HT1080 (cell line): ENCODE data around the gene KCTD4. TPM values are rescaled to one million over a fixed set of nuclear protein-coding genes. Genes with fewer than 3 reads are reported as not detected.
"Not testable (repeated sequence)": the region's sequence is repeated elsewhere in the genome, so short reads cannot be mapped to it uniquely, and the experiment has no call there.

Experiments used
- DNase-seq: peaks from one replicate; pipeline ENCODE4 v3.0.0-alpha.2; 2015; ENCODE audit warnings: low read depth
- total RNA-seq: library from RNA; depleted of rRNA; stranded (reverse); fragments of >200 nt; shearing (Covaris generic); gene quantifications from 2 replicates; pipeline ENCODE4 v1.2.3, GENCODE V29; 2014

KCTD4 gene
- total RNA-seq, 1 experiment from 2014 or later: 0.40 TPM

DNA sequence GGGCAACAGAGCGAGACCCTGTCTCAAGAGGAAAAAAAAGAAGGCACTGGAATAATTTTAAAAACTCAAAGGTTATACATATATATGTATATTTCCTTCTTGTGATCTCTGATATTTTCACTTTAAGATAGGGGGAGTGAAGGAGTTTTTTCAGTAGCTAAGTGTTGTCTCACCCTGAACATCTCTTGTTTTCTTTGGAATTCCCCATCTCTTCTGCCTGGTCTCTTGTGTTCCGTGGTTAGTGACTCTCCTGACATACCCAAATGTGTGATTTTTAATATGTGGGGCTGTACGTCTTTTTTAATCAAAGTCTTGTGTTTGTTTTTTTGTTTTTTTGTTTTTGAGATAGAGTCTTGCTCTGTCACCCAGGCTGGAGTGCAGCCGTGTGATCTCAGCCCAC lies 15.3 kb upstream of the KCTD4 start:
- DNase-seq: no peak

DNA sequence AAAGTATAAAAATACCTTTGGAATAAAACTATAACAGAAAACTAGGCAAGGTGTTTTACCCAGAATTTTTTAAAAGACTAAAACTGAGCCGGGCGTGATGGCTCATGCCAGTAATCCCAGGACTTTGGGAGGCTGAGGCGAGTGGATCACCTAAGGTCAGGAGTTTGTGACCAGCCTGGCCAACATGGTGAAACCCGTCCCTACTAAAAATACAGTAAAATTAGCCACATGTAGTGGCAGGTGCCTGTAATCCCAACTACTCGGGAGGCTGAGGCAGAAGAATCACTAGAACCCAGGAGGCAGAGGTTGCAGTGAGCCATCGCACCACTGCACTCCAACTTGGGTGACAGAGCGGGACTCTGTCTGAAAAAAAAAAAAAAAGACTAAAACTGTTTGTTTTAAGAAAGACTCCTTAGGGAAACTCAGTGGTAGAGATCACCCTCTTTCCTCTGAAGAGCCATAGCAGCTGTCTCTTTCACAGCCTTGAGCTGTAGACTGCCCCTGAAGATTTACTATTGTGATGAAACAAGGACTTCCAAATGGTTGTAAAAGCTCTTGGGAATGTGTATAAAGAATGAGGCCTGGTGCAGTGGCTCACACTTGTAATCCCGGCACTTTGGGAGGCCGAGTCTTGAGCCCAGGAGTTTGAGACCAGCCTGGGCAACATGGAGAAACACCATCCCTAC lies 14.7 kb upstream of the KCTD4 start:
- DNase-seq: no peak

DNA sequence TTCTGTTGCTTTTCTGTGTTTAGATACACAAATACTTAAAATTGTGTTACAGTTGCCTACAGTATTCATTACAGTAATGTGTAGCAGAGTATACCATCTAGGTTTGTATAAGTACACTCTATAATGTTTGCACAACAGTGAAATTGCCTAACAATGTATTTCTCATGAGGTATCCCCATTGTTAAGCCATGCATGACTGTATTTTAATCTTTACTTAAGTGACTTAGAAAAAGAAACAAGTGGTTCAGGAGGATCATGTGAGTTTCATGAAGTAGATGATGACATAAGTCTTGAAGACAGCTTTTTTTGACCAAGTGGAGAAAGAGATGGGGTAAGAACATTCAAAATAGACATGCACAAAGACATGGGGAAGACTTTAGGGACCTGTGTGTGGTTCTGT lies 8.4 kb upstream of the KCTD4 start:
- no peak for DNase-seq

DNA sequence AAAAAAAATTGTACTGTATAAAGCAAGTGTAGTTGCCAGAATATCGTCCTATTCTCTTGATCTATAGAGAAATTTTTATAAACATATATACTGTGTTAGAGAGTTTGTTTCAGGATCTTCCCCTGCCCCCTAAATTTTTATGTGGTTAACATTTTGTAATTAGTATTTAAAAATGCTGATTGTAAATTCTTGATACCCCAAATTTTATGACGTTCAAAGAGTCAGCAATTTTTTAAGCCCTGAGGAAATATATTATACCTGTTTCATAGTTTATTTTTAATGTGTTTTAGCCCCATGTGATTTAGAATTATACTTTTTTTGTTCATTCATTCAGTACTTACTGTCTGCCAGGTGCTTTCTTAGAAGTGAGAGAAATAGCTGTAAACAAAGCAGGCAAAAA lies 7.3 kb upstream of the KCTD4 start:
- DNase-seq: no peak

DNA sequence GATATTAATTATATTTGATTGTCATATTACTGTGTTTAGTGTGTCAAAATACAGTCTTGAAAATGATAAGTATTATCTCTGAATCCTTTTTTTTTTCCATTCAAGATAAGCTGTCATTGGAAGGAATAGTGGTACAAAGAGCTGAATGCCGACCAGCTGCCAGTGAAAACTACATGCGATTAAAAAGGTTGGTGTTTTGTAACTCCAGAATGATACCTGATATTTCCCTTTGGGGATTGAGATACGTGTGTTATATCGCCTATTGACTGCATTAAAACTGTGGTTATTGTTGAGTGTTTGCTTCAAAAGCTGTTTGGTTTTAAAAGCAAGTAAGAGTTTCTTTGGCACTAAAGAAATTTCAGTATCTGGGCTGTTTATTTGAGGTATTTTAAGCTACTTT lies 6.5 kb upstream of the KCTD4 start:
- no peak for DNase-seq

DNA sequence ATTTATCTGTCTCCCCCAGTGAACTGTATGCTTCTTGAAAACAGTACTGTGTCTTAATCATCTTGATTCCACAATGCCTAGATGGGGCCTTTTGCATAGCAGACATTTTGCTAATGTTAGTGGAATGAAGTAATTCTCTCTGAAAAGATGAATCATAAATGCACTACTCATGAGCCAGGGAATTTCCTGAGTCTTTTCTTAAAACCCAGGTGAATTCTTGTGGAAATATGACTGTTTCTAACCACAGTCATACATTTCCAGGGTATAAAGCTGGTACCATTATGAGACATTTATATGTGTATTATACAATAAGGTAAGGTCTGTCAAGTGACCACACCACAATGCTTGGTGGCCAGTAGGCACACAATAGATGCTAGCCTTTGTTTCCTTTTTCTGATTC lies 5.5 kb upstream of the KCTD4 start:
- peak; percentile 96 for DNase-seq

DNA sequence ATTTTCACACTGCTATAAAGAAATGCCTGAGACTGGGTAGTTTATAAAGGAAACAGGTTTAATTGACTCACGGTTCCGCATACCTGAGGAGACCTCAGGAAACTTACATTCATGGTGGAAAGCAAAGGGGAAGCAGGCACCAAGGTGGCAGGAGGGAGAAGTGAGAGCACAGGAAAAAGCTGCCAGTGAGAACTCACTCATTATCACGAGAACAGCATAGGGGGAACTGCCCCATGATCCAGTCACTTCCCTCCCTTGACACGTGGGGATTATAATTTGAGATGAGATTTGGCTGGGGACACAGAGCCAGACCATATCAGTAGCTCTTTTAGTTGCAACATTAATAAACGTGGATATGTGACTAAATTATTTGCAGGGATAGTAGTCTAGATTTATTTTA lies 4.3 kb upstream of the KCTD4 start:
- DNase-seq: peak; percentile 40

DNA sequence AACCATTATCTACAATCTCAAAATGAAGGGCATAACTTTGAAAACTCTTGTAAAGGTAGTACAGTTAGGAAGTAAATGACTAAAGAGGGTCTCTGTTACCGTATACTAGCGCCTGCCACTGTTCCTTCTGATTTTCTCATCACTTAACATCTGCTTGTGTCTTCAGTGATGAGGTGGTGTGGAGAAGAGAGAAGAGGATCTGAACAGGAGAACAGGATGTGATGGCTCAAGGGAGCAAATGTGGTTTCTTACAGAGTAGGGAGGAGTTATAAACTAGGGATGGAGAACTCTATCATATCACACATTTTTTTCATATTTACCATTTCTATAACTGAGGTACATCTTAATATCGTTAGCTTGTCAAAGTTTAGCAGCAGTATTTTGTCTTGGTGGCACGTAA lies 1.1 kb downstream of the KCTD4 start:
- DNase-seq: no peak

DNA sequence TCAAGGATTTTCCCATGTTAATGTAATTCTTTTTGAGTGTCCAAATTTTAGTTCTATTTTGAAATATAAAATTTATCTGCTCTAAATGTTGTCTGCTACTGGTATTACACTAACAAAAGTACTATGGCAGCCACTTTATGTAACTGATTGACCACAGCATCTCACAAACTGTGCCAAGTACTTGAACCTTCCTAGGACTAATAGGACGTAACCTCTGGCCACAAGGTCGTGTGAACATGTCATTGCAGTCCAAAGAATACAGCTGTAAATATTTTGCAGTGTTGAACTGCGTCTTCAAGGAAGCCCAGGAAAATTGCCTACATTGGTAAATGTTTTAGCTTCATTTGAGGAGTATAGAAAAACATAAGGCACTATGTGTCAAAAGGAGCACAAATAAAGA lies 1.9 kb downstream of the KCTD4 start:
- no peak for DNase-seq

DNA sequence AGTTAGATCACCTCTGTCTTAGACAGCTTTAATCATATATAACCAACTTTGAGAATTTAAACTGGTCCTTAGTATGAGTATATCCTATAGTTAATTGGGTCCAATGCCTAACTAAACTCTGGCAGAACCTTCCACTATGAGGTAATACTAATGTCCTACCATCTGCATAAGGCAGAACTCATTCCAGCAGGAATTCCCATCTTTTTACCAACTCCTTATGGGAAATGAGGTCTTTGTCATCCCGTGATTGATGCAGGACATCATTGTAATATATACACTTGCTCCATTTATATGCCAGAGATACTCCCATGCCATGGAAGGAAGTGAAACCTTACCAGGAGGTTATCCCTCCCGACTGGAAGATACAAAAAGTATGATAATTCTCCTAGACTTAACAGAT lies 2.8 kb downstream of the KCTD4 start:
- DNase-seq: no peak

DNA sequence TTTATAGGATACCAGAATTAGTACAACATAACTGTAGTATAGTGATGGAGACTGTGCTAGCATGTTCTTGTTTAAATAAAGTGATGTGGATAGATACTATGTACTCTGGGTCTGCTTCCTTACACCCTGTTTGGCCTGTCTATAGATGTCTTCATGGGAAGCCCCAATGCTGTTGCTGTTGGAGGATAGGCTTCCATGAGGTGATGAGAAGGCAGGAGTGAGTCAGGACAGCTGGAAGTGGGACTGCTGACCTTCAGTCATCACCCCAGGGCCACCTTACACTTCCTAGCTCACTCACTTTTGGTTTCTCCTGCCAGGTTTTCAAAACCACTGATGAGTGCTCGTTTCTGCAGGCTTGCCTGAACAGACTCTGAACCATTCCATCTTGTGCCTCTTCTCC lies 4.2 kb downstream of the KCTD4 start:
- DNase-seq: peak; percentile 95

DNA sequence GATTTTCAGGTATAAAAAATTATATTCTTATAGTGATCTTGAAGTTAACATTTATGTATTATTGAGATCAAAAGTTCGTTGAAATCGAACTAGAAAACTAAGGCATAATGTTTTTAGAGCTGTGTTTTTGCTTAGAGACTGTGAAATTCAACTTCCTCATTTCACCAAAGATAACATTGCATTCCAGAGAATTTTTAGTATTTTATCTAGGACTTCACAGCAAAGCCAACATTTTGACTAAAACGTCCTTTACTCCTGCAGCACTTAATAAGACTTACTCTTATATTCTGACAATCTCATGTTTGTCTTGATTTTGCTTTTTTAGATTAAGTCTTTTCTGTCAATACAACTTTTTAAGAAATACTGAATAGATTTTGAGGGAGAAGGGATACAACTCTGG lies 4.7 kb downstream of the KCTD4 start:
- no peak for DNase-seq

DNA sequence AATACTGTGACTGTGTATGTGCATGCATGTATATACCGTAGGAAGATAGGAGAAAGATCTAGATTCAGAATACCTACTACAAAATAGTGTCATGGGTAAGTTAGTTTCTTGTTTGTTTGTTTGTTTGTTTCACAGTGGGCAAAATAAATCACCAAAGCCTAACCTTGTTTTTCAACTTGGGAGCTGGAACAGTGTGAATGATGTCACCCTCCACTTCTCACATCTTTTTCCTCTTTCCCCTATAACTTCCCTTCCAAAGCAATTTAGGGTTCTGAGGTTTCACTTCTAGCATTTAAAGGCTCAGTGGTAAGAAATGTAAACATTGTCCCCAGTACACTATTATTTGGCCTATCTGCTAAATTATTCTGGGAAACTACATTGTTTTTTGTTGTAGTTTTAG lies 5.4 kb downstream of the KCTD4 start:
- DNase-seq: no peak

DNA sequence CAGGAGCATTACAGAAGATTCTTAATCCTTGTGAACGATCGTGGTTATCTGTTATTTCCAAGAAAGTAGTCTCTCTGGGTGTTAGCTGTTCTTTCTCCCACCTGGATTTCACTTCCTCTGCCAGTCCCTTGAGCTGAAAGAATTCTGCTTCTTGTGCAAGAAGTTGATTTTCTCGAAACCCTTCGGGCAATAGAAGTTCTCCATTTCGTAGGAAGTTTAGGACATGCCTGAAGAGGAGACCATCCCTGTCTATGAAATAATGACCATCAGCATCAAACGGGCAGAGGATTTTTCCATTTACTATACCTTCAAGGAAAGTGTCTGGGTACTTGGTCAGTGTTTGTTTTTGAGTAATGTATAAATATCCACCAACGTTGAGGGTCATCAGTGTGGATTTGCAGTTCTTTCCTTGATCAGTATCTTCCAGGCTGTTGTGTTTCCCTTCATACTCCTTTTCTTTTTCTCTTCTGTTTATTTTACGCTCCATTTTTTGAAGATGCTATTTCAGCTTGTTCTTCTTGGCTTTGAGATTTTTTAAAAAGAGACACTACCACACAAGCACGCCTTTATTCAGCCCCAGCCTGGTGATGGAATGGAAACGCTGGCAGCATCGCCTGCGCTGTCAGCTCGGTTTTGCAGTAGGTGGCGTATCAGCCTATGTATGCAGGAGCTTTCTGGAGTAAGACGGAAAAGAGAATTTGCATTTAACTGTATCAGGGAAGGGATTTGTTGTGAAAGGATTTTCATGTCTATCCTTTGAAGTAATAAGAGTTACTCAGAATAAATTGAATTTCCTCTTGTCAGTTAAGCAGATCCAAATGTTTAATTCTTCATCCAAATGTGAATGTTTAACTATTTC lies 6.5 kb downstream of the KCTD4 start:
- no peak for DNase-seq

DNA sequence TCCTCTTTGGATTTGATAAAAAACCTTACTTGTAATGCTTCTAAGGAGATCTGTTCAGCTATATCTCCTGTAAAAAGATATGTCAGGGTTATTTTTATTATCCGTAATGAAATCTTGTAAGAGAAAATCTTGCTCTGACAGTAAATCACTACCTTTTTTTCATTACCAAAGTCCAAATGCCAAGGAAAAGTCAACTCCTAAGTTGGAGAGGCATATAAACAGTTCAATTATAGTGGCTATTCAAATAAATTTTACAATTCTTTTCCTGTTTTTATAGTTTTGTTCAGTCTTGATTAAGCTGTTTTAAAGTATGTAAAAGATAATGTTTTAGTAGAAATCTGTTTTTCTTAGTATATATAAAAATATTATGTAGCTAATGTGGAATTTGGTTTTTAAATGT lies 9.0 kb downstream of the KCTD4 start:
- DNase-seq: no peak

DNA sequence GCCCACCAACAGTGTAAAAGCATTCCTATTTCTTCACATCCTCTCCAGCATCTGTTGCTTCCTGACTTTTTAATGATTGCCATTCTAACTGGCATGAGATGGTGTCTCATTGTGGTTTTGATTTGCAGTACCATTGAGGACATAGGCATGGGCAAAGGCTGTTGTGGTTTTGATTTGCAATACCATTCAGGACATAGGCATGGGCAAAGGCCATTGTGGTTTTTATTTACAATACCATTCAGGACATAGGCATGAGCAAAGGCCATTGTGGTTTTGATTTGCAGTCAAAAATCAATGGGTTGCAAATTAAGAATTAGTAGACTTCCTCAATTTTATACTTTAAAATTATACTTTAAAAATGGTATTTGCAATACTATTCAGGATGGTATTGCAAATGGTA lies 11.3 kb downstream of the KCTD4 start:
- DNase-seq: peak; percentile 99

DNA sequence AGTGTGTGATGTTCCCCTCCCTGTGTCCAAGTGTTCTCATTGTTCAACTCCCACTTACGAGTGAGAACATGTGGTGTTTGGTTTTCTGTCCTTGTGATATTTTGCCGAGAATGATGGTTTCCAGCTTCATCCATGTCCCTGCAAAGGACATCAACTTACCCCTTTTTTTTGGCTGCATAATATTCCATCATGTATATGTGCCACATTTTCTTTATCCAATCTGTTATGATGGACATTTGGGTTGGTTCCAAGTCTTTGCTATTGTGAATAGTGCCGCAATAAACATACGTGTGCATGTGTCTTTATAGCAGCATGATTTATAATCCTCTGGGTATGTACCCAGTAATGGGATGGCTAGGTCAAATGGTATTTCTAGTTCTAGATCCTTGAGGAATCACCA lies 11.8 kb downstream of the KCTD4 start:
- not testable (repeated sequence) for DNase-seq

DNA sequence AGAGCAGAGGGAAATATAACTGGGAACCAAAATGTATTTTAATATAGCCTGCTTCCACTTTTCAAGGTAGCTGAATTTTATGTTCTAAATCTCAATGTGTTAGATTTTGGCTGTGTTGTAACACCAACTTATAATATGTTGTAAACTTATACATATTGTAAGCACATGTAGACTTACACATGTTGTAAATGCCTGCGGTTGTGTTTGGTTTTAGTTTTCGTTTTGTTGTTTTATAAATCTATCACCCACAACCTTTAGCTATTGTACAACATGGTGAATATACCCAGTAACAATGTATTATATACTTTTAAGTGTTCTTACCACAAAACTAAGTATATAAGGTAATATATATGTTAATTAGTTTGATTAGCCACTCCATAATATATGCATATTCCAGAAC lies 15.6 kb downstream of the KCTD4 start:
- no peak for DNase-seq

DNA sequence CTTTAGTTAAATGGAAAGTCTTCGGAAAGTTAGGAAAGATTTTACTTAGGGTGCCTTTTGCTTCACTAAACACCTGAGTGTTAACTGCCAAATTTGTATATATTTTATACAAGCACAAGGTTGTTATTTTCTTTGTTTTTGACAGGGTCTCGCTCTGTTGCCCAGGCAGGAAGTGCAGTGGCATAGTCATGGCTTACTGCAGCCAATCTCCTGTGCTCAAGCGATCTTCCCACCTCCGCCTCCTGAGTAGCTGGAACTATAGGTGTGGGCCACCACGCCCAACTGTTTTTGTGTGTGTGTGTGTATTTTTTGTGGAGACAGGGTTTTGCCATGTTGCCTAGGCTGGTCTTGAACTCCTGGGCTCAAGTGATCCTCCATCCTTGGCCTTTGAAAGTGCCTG lies 16.2 kb downstream of the KCTD4 start:
- no peak for DNase-seq

DNA sequence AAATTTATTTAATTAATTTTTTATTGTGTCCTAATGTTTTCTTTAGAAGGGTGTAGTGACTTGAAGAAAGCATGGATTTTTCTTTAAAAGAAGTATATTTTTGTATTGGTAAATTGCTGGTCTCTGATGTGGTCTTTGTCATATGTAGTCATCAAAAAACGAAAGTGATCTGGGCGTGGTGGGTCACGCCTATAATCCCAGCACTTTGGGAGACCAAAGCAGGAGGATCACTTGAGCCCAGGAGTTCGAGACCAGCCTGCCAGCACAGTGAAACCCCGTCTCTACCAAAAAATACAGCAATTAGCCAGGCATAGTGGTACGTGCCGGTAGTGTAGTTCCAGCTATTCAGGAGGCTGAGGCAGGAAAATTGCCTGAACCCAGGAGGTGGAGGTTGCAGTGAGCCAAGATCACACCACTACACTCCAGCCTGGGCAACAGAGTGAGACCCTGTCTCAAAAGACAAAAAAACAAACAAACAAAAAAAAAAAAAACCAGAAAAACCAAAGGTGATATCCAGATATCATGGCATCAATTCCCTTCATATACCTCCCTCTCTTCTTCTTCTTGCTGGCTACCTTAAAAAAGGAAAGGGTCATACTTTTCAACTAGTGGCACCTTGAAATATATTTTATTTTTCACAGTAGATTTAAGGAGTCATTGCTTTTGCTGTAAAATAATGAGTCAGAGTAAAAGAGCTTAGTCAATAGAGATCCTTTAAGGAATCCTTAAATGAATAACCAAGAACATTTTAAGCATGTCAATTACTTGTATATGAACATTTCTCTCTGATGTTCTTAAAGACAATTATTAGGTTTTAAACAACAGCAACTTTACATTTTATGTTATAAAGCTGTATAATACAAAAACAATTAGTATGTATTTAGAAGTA lies 19.9 kb downstream of the KCTD4 start:
- DNase-seq: peak; percentile 38

DNA sequence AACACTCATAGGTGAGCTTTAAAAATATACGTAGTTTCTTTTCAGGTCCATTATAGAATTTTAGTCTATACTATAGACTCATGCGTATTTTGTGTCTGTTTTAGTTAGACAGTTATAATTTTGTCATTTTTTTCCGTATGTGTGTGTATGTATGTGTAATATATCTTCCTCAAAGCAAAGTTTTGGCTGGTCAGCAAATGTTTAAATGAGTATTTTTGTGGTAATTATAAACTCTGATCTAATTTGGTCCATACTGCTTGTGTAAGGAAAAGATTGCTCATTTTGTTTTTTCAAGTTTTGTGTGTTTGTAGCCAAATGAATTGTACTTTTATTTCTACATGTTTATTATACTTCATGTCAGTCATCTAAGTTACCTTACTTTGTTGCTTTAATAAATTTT lies 20.5 kb downstream of the KCTD4 start:
- no peak for DNase-seq

DNA sequence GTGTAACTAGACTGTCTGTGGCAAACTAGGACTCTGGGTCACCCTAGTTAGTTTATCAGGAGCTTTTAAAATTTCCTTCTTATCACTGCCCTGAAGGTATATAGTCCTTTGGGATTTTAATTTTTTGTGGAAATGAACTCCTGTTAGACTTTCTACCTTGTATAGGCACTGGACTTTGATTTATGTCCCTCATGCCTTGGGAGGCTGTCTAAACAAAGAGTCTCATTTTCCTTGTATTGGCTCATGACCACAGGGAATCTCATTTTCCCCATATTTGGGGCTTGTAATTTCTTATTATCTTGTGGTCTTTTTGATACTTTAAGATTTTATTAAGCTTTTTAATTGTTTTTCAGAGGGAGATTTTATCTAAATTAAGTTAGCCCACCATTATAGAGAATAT lies 21.4 kb downstream of the KCTD4 start:
- no peak for DNase-seq
